SK-N-SH (cell line): ENCODE results near the gene OXTR. TPM values are rescaled to one million over a fixed set of nuclear protein-coding genes. Genes with fewer than 3 reads are reported as not detected.

Source experiments
- CTCF ChIA-PET: fragments of 300-600, 350-600 bp; formaldehyde crosslinking; extraction: SDS; loops from one replicate; lab custom pipeline; 2021; lab: Yijun Ruan, JAX
- POLR2A ChIA-PET: fragments of 350-600 bp; sonication (Branson Sonifier 250); formaldehyde crosslinking; extraction: SDS; loops from one replicate; lab custom pipeline; 2020; ENCODE audit warnings: antibody characterized with exemption, inconsistent platforms; lab: Yijun Ruan, JAX
- DNase-seq: peaks from one replicate; pipeline ENCODE4 v3.0.0; 2012
- H2AFZ ChIP-seq: fragments of 200-600 bp; sonication (generic); 2 replicates; pipeline ENCODE4 v1.8.1; 2016; ENCODE audit warnings: antibody characterized with exemption, mild to moderate bottlenecking, low read depth
- H3F3A ChIP-seq: fragments of 200-600 bp; sonication (generic); replicated peaks from 2 replicates; pipeline ENCODE3; 2016; ENCODE audit warnings: antibody characterized with exemption, mild to moderate bottlenecking; ENCODE audit not compliant: insufficient read depth
- H3K27ac ChIP-seq, 2 experiments: fragments of 200-500 bp in 1 of 2; fragments of 200-600 bp in 1 of 2; sonication (Bioruptor generic) in 1 of 2; sonication (generic), shearing (Covaris generic) in 1 of 2; 2 replicates each; pipeline versions ENCODE4 v1.5.1 to v1.6.1; 2014 to 2016; ENCODE audit warnings: low read depth in 2 of 2, inconsistent platforms in 1 of 2, low read length in 1 of 2, mild to moderate bottlenecking in 1 of 2, mixed read lengths in 1 of 2
- H3K27me3 ChIP-seq: fragments of 200-600 bp; sonication (generic), shearing (Covaris generic); 2 replicates; pipeline ENCODE4 v1.6.1; 2016; ENCODE audit warnings: mixed run types; ENCODE audit not compliant: insufficient read depth
- H3K36me3 ChIP-seq, 2 experiments: fragments of 200-500 bp in 1 of 2; fragments of 200-600 bp in 1 of 2; sonication (Bioruptor generic) in 1 of 2; sonication (generic) in 1 of 2; replicated peaks in 1 of 2; 2 replicates each; pipeline versions ENCODE3 to v1.5.1; 2014 to 2016; ENCODE audit warnings: low read length in 1 of 2, mild to moderate bottlenecking in 1 of 2; ENCODE audit not compliant: insufficient read depth in 2 of 2, control insufficient read depth in 1 of 2
- H3K4me1 ChIP-seq, 2 experiments: fragments of 200-500 bp in 1 of 2; fragments of 200-600 bp in 1 of 2; sonication (Bioruptor generic) in 1 of 2; sonication (generic), shearing (Covaris generic) in 1 of 2; 2 replicates each; pipeline versions ENCODE4 v1.5.1 to v1.6.1; 2014 to 2016; ENCODE audit warnings: low read depth in 1 of 2, low read length in 1 of 2, mixed run types in 1 of 2; ENCODE audit not compliant: insufficient read depth in 2 of 2, control insufficient read depth in 1 of 2
- H3K4me2 ChIP-seq: fragments of 200-600 bp; sonication (generic), shearing (Covaris generic); 2 replicates; pipeline ENCODE4 v1.6.1; 2017; ENCODE audit warnings: mixed run types
- H3K4me3 ChIP-seq, 2 experiments: fragments of 200-500 bp in 1 of 2; fragments of 200-600 bp in 1 of 2; sonication (Bioruptor generic) in 1 of 2; sonication (generic), shearing (Covaris generic) in 1 of 2; 2 replicates each; pipeline versions ENCODE4 v1.5.1 to v1.8.1; 2014 to 2016; ENCODE audit warnings: low read depth in 2 of 2, inconsistent platforms in 1 of 2, low read length in 1 of 2, mild to moderate bottlenecking in 1 of 2, mixed read lengths in 1 of 2, moderate library complexity in 1 of 2
- H3K79me2 ChIP-seq: fragments of 200-600 bp; sonication (generic); 2 replicates; pipeline ENCODE4 v1.8.1; 2017; ENCODE audit warnings: mild to moderate bottlenecking; ENCODE audit not compliant: insufficient read depth
- H3K9ac ChIP-seq: fragments of 200-600 bp; sonication (generic); 2 replicates; pipeline ENCODE4 v1.6.1; 2017; ENCODE audit warnings: mixed run types
- H3K9me2 ChIP-seq: fragments of 200-600 bp; sonication (generic); 2 replicates; pipeline ENCODE4 v1.6.1; 2017; ENCODE audit warnings: mixed run types
- H3K9me3 ChIP-seq: fragments of 200-600 bp; sonication (generic); 2 replicates; pipeline ENCODE4 v1.6.1; 2017; ENCODE audit warnings: mixed run types, mild to moderate bottlenecking, moderate library complexity
- H4K20me1 ChIP-seq: fragments of 200-600 bp; sonication (generic); 2 replicates; pipeline ENCODE4 v1.6.1; 2017; ENCODE audit warnings: mild to moderate bottlenecking, mixed run types; ENCODE audit not compliant: insufficient read depth
- EP300 ChIP-seq, 2 experiments: IDR thresholded peaks; 2 replicates each; pipeline versions ENCODE4 v1.4.0 to v1.6.1; 2012; ENCODE audit warnings: borderline replicate concordance in 1 of 2, low read depth in 1 of 2, low read length in 1 of 2
- EZH2phosphoT487 ChIP-seq: fragments of 200-600 bp; sonication (generic); IDR thresholded peaks from 2 replicates; pipeline ENCODE4 v1.6.1; 2017; ENCODE audit warnings: low read depth, mixed run types, mild to moderate bottlenecking, antibody characterized with exemption, moderate library complexity, borderline replicate concordance
- FOSL2 ChIP-seq: IDR thresholded peaks from 2 replicates; pipeline ENCODE4 v1.4.0; 2012; ENCODE audit warnings: low read depth, mild to moderate bottlenecking, moderate library complexity, borderline replicate concordance
- FOXJ3 ChIP-seq: sonication (generic); formaldehyde crosslinking; IDR thresholded peaks from 2 replicates; pipeline ENCODE4 v1.5.1; 2020; ENCODE audit warnings: mild to moderate bottlenecking, missing genetic modification reagents
- FOXM1 ChIP-seq: IDR thresholded peaks from 2 replicates; pipeline ENCODE4 v1.4.0; 2012; ENCODE audit warnings: low read depth, mild to moderate bottlenecking
- GABPA ChIP-seq: IDR thresholded peaks from 2 replicates; pipeline ENCODE4 v1.4.0; 2012; ENCODE audit warnings: low read depth, mild to moderate bottlenecking
- MEF2A ChIP-seq: IDR thresholded peaks from 2 replicates; pipeline ENCODE4 v1.4.0; 2012; ENCODE audit warnings: low read depth, borderline replicate concordance
- MXI1 ChIP-seq: IDR thresholded peaks from 2 replicates; pipeline ENCODE4 v1.6.1; 2012; ENCODE audit warnings: mild to moderate bottlenecking, low read depth, low read length, improper control_type of control experiment
- NFIC ChIP-seq: IDR thresholded peaks from 2 replicates; pipeline ENCODE4 v1.4.0; 2012; ENCODE audit warnings: borderline replicate concordance
- NRF1 ChIP-seq: IDR thresholded peaks from 2 replicates; pipeline ENCODE4 v1.6.1; 2012; ENCODE audit warnings: low read depth, mild to moderate bottlenecking, low read length
- RAD21 ChIP-seq: IDR thresholded peaks from 2 replicates; pipeline ENCODE4 v1.6.1; 2012; ENCODE audit warnings: mild to moderate bottlenecking, low read length
- RFX5 ChIP-seq: IDR thresholded peaks from 2 replicates; pipeline ENCODE4 v1.6.1; 2012; ENCODE audit warnings: mild to moderate bottlenecking, improper control_type of control experiment, low read length
- SMC3 ChIP-seq: IDR thresholded peaks from 2 replicates; pipeline ENCODE4 v1.6.1; 2012; ENCODE audit warnings: low read depth, low read length, improper control_type of control experiment
- TCF12 ChIP-seq: IDR thresholded peaks from 2 replicates; pipeline ENCODE4 v1.4.0; 2012
- TEAD4 ChIP-seq: IDR thresholded peaks from 2 replicates; pipeline ENCODE4 v1.4.0; 2012; ENCODE audit warnings: mild to moderate bottlenecking, borderline replicate concordance; ENCODE audit not compliant: insufficient read depth
- ZBTB33 ChIP-seq: IDR thresholded peaks from 2 replicates; pipeline ENCODE4 v1.4.0; 2012; ENCODE audit warnings: low read depth, borderline replicate concordance
- whole genome bisulfite sequencing: methylation state at CpG from one replicate; pipeline ENCODE4 v1.1.6; 2017; ENCODE audit warnings: low lambda C conversion rate; 5-methylcytosine and 5-hydroxymethylcytosine counted together
- polyA plus RNA-seq, 3 experiments: library from polyadenylated mRNA; depleted of rRNA; stranded (reverse); fragments of >200 nt; gene quantifications; 2 replicates each; pipeline ENCODE4 v1.2.3, GENCODE V29; 2012
- TF ChIP-seq, protein P1 (sequence below): fragments of 150-350 bp; IDR thresholded peaks from 2 replicates; pipeline ENCODE4 v1.6.1; 2017; ENCODE audit warnings: antibody characterized with exemption, low read length, low read depth, borderline replicate concordance
- TF ChIP-seq, protein P2 (sequence below): IDR thresholded peaks from 2 replicates; pipeline ENCODE4 v1.6.1; 2012; ENCODE audit warnings: mild to moderate bottlenecking, low read depth, low read length, moderate library complexity
- TF ChIP-seq, protein P3 (sequence below): IDR thresholded peaks from 2 replicates; pipeline ENCODE4; 2012
- TF ChIP-seq, protein P4 (sequence below): IDR thresholded peaks from 2 replicates; pipeline ENCODE4 v1.4.0; 2012; ENCODE audit warnings: low read depth

OXTR gene
- polyA plus RNA-seq, 1 of the 3 experiments (the other 2 are of a cell fraction), result 1.8 TPM

GRCh38 chr3:8733332-8734094 lies 35.9 kb downstream of the OXTR start, which contains the start of gene CAV3:
Gene CAV3 (plus strand): TSS chr3:8733802. CDS start chr3:8733877, 75 bp downstream.
- Histone ChIP-seq H3K27me3 (no peaks in the 10 kb centered on the region), H3K4me3 (no peak within 1 kb of the TSS), H4K20me1 (no peaks in the 10 kb centered on the region), H3K36me3 (no peaks in the 10 kb centered on the region), H2AFZ (no peak within 1 kb of the TSS), H3K9me2 (no peaks in the 10 kb centered on the region), H3K9me3 (no peaks in the 10 kb centered on the region), H3K9ac (no peak within 1 kb of the TSS), H3K79me2 (no peaks in the 10 kb centered on the region), H3K27ac (no peak within 1 kb of the TSS), H3F3A (no peaks in the 10 kb centered on the region), H3K4me1 (no peaks in the 10 kb centered on the region), H3K4me2 (no peak within 1 kb of the TSS)
- WGBS, result 83% methylated on average over 15 of the region's 23 CpGs
- ChIA-PET CTCF (interaction anchor here (1.1 to 1.7 kb wide), 2 partner anchors 11 to 36 kb away, joined by 4 to 12 read pairs; partner anchors contain the start of gene OXTR), POLR2A (no interaction called here)
- TF ChIP-seq, protein P1, sequence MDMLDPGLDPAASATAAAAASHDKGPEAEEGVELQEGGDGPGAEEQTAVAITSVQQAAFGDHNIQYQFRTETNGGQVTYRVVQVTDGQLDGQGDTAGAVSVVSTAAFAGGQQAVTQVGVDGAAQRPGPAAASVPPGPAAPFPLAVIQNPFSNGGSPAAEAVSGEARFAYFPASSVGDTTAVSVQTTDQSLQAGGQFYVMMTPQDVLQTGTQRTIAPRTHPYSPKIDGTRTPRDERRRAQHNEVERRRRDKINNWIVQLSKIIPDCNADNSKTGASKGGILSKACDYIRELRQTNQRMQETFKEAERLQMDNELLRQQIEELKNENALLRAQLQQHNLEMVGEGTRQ, result no peak
- TF ChIP-seq, protein P2, sequence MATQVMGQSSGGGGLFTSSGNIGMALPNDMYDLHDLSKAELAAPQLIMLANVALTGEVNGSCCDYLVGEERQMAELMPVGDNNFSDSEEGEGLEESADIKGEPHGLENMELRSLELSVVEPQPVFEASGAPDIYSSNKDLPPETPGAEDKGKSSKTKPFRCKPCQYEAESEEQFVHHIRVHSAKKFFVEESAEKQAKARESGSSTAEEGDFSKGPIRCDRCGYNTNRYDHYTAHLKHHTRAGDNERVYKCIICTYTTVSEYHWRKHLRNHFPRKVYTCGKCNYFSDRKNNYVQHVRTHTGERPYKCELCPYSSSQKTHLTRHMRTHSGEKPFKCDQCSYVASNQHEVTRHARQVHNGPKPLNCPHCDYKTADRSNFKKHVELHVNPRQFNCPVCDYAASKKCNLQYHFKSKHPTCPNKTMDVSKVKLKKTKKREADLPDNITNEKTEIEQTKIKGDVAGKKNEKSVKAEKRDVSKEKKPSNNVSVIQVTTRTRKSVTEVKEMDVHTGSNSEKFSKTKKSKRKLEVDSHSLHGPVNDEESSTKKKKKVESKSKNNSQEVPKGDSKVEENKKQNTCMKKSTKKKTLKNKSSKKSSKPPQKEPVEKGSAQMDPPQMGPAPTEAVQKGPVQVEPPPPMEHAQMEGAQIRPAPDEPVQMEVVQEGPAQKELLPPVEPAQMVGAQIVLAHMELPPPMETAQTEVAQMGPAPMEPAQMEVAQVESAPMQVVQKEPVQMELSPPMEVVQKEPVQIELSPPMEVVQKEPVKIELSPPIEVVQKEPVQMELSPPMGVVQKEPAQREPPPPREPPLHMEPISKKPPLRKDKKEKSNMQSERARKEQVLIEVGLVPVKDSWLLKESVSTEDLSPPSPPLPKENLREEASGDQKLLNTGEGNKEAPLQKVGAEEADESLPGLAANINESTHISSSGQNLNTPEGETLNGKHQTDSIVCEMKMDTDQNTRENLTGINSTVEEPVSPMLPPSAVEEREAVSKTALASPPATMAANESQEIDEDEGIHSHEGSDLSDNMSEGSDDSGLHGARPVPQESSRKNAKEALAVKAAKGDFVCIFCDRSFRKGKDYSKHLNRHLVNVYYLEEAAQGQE, result no peak
- TF ChIP-seq FOXM1 (no peak), TCF12 (no peak), TEAD4 (no peak), EP300 (IDR thresholded peaks at IDR 0.05; ENCODE audit: borderline replicate concordance in 1 of 2, low read depth in 1 of 2, low read length in 1 of 2) (no peak), GABPA (no peak), EZH2phosphoT487 (no peak), MEF2A (no peak), FOSL2 (no peak), FOXJ3 (CRISPR knock-in tag) (no peak), NFIC (no peak), SMC3 (no peak), RAD21 (no peak), NRF1 (no peak), RFX5 (no peak), MXI1 (no peak), ZBTB33 (no peak)
- TF ChIP-seq, protein P3, sequence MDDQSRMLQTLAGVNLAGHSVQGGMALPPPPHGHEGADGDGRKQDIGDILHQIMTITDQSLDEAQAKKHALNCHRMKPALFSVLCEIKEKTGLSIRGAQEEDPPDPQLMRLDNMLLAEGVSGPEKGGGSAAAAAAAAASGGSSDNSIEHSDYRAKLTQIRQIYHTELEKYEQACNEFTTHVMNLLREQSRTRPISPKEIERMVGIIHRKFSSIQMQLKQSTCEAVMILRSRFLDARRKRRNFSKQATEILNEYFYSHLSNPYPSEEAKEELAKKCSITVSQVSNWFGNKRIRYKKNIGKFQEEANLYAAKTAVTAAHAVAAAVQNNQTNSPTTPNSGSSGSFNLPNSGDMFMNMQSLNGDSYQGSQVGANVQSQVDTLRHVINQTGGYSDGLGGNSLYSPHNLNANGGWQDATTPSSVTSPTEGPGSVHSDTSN, result no peak
- TF ChIP-seq, protein P4, sequence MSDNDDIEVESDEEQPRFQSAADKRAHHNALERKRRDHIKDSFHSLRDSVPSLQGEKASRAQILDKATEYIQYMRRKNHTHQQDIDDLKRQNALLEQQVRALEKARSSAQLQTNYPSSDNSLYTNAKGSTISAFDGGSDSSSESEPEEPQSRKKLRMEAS, result no peak
- no peak for DNase-seq
